Muscle layer of duodenum (tissue), 2 donors: ENCODE results near the gene ADAMTS17.

Experiments used
- H3K27ac ChIP-seq: one replicate; pipeline ENCODE4 v1.7.0; 2013; ENCODE audit warnings: mild to moderate bottlenecking, low read length
- H3K27me3 ChIP-seq: one replicate; pipeline ENCODE4 v1.7.0; 2013; ENCODE audit warnings: low read depth, mild to moderate bottlenecking, control low read depth, low read length
- H3K36me3 ChIP-seq, 2 donors: one replicate each; pipeline ENCODE4 v1.7.0; 2013; ENCODE audit warnings: low read length in 2 of 2, control low read depth in 1 of 2, mild to moderate bottlenecking in 1 of 2; ENCODE audit not compliant: insufficient read depth in 2 of 2, control insufficient read depth in 1 of 2
- H3K4me1 ChIP-seq, 2 donors: one replicate each; pipeline ENCODE4 v1.7.0; 2013; ENCODE audit warnings: low read length in 2 of 2, mild to moderate bottlenecking in 2 of 2, control low read depth in 1 of 2, moderate library complexity in 1 of 2; ENCODE audit not compliant: insufficient read depth in 2 of 2, control insufficient read depth in 1 of 2
- H3K4me3 ChIP-seq, 2 donors: one replicate each; pipeline ENCODE4 v1.7.0; 2013; ENCODE audit warnings: low read length in 2 of 2, low read depth in 1 of 2, mild to moderate bottlenecking in 1 of 2
- H3K9me3 ChIP-seq, 2 donors: one replicate each; pipeline ENCODE4 v1.7.0; 2013; ENCODE audit warnings: low read length in 2 of 2, control low read depth in 1 of 2, mild to moderate bottlenecking in 1 of 2; ENCODE audit not compliant: control insufficient read depth in 1 of 2
- donor health status: healthy.

The ADAMTS17 gene

DNA sequence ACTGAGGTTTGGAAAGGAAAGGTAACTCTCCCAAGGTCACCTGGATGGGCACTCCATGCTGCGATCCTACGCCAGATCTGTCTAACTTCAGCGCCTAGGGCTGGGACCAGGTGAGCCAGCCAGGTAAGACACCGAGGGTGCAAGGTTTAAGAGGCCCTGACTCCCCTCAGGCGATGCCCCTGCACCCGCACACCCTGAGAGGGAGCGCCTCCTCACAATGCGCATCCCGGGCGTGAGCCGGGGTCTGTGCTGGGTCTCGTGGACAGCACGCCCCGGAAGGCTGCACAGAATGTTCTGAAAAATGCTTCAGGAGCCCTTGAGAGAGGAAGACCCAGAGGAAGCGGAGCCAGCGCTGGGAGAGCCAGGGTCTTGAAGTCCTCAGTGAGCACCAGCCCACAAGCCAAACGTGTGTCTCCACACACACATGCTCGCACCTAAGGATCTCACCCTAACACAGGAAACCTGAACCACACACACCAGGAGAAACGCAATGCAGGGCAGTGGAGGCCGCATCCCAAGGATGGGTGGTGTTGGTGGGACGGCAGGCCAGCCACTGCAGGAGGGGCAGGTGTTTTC, 142.0 kb downstream of the ADAMTS17 start:
- no peaks in the 10 kb centered on the region for H3K27me3 ChIP-seq
- H3K27ac ChIP-seq = no peak overlapping the region
- no peaks in the 10 kb centered on the region for H3K9me3 ChIP-seq
- no peaks in the 10 kb centered on the region for H3K36me3 ChIP-seq
- no peak overlapping the region for H3K4me3 ChIP-seq
- H3K4me1 ChIP-seq = no peaks in the 10 kb centered on the region

GRCh38 chr15:100198442-100198841, 143.3 kb downstream of the ADAMTS17 start:
- Histone ChIP-seq H3K27me3 (no peaks in the 10 kb centered on the region), H3K4me1 (no peaks in the 10 kb centered on the region), H3K27ac (no peak overlapping the region), H3K4me3 (no peak overlapping the region), H3K36me3 (no peaks in the 10 kb centered on the region), H3K9me3 (no peaks in the 10 kb centered on the region)

DNA sequence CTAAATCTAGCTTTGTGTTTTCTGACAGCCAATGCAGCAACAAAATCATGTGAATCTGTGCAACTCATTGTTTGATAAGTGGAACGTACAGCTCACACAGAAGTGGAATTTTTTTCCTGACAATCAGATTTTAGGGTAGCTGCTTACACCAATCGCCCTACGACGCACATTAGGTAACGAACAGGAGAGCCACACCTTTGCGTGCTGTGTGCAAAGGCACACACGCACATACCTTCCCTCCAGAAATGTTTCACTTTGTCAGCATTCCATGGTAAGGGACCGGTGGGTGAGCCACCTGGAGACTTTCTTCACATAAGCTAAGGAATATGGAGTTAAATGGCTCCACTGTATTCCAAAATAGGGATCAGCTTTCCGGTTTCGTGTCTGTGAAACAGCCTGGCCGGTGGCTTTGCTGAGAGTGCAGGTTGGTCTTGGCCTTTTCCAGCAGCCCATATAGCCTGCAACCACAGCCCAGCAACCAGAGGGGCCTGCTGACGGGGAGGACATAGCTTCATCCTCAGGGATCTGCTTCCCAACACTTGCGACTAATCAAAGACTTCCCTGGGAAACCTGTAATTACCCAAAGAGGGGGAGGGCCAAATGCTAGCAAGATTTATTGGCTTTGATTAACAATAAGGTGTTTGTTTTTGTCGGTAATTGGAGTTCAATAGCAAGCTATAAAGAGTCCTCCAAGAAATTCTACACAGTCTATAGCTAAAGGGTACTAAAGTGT, 145.3 kb downstream of the ADAMTS17 start:
- no peaks in the 10 kb centered on the region for H3K36me3 ChIP-seq
- no peaks in the 10 kb centered on the region for H3K4me1 ChIP-seq
- H3K9me3 ChIP-seq = no peaks in the 10 kb centered on the region
- no peak overlapping the region for H3K27ac ChIP-seq
- H3K27me3 ChIP-seq = no peaks in the 10 kb centered on the region
- H3K4me3 ChIP-seq = no peak overlapping the region

- Histone ChIP-seq H3K4me3 (no peak overlapping the region), H3K9me3 (no peaks in the 10 kb centered on the region), H3K27me3 (no peaks in the 10 kb centered on the region), H3K36me3 (no peaks in the 10 kb centered on the region), H3K27ac (no peak overlapping the region), H3K4me1 (no peaks in the 10 kb centered on the region)
Observed at GRCh38 chr15:100194996-100195395, 146.8 kb downstream of the ADAMTS17 start.

GRCh38 chr15:100193277-100193860, 148.4 kb downstream of the ADAMTS17 start:
- Histone ChIP-seq H3K36me3 (no peaks in the 10 kb centered on the region), H3K27ac (no peak overlapping the region), H3K4me1 (no peaks in the 10 kb centered on the region), H3K27me3 (no peaks in the 10 kb centered on the region), H3K4me3 (no peak overlapping the region), H3K9me3 (no peaks in the 10 kb centered on the region)

- Histone ChIP-seq H3K36me3 (no peaks in the 10 kb centered on the region), H3K27me3 (no peaks in the 10 kb centered on the region), H3K9me3 (no peaks in the 10 kb centered on the region), H3K4me3 (no peak overlapping the region), H3K4me1 (no peaks in the 10 kb centered on the region), H3K27ac (no peak overlapping the region)
Observed at GRCh38 chr15:100192097-100193080, 149.4 kb downstream of the ADAMTS17 start.

- Histone ChIP-seq H3K27me3 (no peaks in the 10 kb centered on the region), H3K9me3 (no peaks in the 10 kb centered on the region), H3K4me3 (no peak overlapping the region), H3K36me3 (no peaks in the 10 kb centered on the region), H3K27ac (no peak overlapping the region), H3K4me1 (no peaks in the 10 kb centered on the region)
Observed at GRCh38 chr15:100191161-100191560, 150.6 kb downstream of the ADAMTS17 start.

DNA sequence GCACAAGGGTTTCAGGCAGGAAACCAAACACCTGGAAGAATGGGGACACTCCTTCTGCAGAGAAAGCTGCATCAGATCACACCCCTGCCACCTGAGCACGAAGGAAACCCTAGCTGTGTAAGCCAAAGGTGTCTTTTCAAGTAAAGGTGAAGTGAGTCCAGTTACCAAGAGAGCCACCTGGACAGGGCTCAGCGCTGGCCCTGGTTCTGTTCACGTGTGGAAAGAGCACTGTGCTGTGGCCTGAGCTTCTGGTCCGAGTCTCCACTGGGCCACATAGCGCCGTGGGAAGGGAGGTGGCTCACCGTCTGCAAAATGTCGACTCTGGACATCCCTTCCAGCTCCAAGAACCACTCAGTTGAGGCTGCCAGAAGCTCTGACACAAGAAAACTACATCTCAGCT, 151.1 kb downstream of the ADAMTS17 start:
- no peaks in the 10 kb centered on the region for H3K27me3 ChIP-seq
- no peak overlapping the region for H3K4me3 ChIP-seq
- H3K9me3 ChIP-seq = no peaks in the 10 kb centered on the region
- no peak overlapping the region for H3K27ac ChIP-seq
- H3K36me3 ChIP-seq = no peaks in the 10 kb centered on the region
- H3K4me1 ChIP-seq = no peaks in the 10 kb centered on the region

GRCh38 chr15:100189849-100190248, 151.9 kb downstream of the ADAMTS17 start:
- H3K4me3 ChIP-seq = no peak overlapping the region
- no peaks in the 10 kb centered on the region for H3K27me3 ChIP-seq
- no peak overlapping the region for H3K27ac ChIP-seq
- no peaks in the 10 kb centered on the region for H3K4me1 ChIP-seq
- H3K9me3 ChIP-seq = no peaks in the 10 kb centered on the region
- H3K36me3 ChIP-seq = no peaks in the 10 kb centered on the region

- H3K9me3 ChIP-seq = no peaks in the 10 kb centered on the region
- H3K27me3 ChIP-seq = no peaks in the 10 kb centered on the region
- H3K27ac ChIP-seq = no peak overlapping the region
- no peaks in the 10 kb centered on the region for H3K4me1 ChIP-seq
- H3K36me3 ChIP-seq = no peaks in the 10 kb centered on the region
- no peak overlapping the region for H3K4me3 ChIP-seq
Observed at GRCh38 chr15:100189319-100189718, 152.5 kb downstream of the ADAMTS17 start.

DNA sequence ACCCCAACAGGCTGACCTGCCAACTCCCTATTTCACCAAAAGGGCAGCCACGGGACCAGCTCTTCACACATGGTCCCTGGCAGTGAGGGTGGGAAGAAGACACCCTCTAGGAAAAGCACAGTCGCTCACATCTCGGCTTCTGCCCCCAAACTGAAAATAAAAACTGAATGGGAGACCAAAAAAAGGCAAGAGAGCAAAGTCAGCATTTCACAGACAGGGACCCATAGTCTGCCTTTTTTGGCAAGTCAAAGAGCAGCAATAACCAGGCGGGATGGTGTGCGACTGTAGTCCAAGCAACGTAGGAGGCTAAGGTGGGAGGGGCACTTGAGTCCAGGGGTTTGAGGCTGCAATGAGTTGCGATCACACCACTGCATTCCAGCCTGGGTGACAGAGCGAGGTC, 154.1 kb downstream of the ADAMTS17 start:
- no peaks in the 10 kb centered on the region for H3K27me3 ChIP-seq
- no peaks in the 10 kb centered on the region for H3K9me3 ChIP-seq
- no peaks in the 10 kb centered on the region for H3K4me1 ChIP-seq
- no peaks in the 10 kb centered on the region for H3K36me3 ChIP-seq
- no peak overlapping the region for H3K27ac ChIP-seq
- no peak overlapping the region for H3K4me3 ChIP-seq
